Activated CD8-positive, alpha-beta memory T cell treated with anti-CD3 and anti-CD28 coated beads, Interleukin-2, amount 50 U/mL, for 24 hours (primary cell): ENCODE data around the gene MYO18B.
"Not testable (repeated sequence)": the region's sequence is repeated elsewhere in the genome, so short reads cannot be mapped to it uniquely, and the experiment has no call there.

ENCODE experiments used
- DNase-seq: peaks from one replicate; pipeline ENCODE4 v3.0.0-alpha.2; 2020; ENCODE audit errors: extremely low read depth

The MYO18B gene

DNA sequence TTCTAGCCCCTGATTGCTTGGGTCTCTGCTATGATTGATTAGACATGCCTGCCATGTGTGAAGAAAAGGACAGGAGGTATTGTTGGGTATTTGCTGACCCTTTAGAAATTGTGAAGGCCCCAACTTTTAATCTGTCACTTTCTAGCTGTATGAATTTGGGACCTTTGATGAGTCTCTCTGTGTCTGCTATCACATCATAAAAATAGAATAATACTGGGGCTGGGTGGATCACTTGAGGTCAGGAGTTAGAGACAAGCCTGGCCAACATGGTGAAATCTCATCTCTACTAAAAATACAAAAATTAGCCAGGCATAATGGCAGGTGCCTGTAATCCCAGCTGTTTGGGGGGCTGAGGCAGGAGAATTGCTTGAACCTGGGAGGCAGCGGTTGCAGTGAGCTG lies 242.9 kb downstream of the MYO18B start:
- not testable (repeated sequence) for DNase-seq

DNA sequence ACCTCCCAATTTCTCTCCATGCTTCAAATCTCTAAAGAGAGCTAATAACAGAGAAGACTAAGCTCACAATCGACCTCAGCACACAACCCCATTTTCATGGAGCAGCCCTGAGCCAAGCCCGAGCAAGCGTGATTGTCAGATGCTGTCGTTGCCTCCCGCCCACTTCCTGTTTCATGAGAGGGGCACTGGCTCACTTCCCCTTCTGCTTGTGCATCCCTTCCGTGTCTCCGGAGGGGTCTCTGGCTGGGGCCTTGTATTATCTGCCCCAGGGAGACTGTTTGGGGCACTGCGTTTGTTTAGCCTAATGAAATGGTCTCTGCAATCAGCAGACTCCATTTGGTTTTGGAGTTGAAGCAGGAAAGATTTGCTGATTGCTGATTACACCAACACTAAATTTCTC lies 246.0 kb downstream of the MYO18B start:
- no peak for DNase-seq

DNA sequence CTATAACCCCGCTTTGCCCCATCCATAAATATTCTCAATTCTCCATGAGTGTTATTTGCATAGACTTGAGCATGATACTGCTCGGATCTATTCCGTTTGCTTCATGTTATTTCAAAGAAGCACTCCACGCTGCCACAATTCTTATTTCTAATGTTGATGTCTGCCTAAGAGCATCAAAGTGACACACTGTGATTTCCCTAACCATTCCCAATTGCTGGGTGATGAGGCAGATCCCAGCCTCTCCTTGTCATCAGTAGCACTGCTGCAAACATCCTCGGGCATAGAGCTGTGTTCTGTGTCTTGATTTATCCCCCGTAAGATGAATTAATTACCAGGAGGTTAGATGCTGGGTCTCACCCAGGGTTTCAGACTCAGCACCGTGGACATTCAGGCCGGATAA lies 249.0 kb downstream of the MYO18B start:
- no peak for DNase-seq

DNA sequence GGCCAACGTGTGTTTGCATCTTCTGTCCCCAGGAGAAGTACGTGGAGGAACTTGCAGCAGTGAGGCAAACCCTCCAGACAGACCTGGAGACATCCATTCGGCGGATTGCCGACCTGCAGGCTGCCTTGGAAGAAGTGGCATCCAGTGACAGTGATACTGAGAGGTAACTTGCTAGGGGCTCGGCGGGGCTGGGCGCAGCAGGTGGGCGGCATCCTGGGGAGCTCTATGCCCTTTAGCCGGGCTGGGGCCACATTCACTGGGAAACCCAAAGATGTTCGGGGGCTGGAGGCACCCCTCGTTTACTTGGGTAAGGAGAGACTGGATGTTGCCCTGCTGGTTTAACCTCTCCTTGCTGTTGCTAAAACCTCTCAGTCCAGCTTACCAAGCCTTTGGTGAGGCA lies 250.3 kb downstream of the MYO18B start:
- no peak for DNase-seq

DNA sequence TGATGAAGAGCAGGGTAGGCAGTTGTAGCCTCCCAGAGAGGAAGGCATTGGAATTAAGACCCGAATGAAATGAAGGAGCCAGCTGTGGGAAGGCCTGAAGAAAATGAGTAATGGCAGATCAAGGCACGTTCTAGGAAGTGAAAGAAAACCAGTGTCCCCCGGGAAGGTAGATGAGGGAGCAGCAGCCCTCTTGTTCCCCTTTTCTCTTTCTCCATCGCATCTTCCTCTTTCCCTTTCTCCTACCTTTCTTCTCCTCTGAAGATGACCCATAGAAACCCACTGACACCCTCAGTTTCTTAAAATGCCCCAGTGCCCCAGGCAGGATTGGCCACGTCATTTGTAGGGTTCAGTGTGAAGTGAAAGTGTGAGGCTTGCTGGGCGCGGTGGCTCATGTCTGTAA lies 254.7 kb downstream of the MYO18B start:
- DNase-seq = no peak

DNA sequence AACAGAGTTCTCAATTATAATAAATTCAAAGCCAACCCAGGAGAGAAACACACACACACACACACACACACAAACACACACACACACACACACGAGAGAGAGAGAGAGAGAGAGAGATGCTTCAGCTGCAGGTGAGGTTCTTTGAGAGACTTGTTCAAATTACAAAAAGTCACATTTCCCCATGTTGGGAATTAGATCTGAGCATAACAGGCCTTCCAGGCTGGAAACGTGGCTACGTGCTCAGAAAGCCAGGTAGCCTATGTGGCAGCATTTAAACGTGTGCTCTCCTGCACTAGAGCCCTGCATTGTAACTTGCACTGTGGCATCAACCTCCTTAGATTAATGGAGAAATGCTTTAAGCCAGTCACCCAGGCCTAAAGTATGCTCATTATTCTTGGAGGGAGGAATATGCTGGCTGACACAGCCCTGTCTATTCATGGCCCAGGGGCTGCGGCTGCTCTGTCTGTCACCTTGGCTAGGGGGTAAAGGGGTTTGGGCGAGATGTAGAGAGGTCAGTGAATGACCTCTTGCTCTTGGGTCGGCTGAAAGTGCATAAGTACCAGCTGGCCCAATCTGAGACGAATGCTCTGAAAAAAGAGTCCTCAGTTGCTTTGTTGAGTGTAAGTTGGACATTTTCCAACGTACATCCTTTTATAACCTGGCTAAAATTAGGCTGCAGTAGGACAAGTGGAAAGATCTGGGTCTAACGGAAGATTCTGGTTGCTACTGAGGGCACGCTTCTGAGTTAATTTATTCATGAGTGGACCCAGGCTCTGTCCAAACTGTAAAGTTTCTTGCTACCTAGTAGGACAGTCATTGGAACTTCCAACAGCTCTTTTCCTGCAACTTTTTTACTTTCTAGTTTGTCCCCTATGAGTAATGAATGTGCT lies 256.1 kb downstream of the MYO18B start:
- DNase-seq = no peak

DNA sequence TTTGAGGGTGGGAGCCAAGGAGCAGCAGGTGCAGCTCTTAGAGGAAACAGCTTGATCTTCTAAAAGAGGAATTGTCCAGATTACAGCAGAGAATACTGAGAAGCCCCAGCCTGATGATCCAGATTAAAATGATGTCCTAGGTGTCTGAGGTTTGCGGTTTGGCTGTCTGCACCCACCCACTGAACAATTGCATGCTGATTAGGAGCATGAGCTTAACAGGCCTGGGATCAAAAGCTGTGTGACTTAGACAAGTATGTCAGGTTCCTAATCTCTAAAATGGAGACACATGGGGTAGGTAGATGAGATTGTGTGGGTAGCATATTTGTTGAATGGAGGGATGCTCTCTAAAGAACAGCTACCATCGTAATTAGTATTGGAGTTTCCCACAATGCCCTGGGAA lies 260.5 kb downstream of the MYO18B start:
- DNase-seq = no peak

DNA sequence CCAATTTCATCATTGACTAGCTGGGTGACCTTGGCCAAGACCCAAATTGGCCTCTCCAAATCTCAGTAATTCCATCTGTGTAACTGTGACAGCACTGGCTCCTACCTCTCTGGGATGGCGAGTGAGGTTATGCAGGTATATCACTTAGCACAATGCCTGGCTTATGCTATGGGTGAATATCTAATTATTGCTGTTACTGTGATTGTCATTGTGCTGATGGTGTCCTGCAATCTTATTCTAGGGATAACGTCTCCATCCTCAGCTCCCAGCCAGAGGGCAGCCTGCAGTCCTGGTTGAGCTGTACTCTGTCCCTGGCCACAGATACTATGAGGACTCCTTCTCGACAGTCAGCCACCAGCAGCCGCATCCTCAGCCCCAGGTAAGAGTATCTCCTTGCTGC lies 262.5 kb downstream of the MYO18B start:
- DNase-seq = no peak

DNA sequence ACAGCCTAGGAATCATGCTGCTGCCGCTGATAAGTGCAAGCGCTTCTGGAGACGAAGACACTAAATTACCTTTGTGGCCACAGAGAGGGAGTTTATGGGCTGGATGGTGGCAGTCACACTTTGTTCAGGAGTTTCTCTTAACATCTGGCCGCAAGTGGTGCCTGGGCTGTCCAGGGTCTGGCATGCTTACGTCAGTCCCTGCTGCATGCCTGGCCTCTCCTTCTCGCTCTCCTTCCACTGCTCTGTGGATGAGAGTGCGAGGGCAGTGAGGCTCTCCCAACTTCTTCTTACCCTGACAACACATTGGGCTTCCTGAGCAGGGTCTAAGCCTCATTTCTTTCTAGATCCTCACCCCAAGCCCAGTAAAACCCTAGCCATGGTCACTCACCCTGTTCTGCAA lies 266.6 kb downstream of the MYO18B start:
- DNase-seq = no peak

DNA sequence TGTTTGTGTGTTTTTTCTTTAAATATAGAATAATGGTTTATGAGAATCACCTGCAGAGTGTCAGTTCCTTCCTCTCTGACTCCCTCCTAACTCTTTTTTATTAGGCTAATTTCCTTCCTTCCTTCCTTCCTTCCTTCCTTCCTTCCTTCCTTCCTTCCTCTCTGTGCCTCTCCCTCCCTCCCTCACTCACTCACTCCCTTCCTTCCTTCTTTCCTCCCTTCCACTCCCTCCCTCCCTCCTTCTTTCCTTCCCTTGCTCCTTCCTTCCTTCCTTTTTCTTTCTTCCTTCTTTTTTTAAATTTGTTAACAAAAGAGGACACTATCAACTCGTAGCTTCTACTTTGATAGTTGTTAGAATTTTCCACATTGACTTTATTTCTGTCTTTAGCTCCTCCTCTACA lies 274.9 kb downstream of the MYO18B start:
- DNase-seq = no peak

DNA sequence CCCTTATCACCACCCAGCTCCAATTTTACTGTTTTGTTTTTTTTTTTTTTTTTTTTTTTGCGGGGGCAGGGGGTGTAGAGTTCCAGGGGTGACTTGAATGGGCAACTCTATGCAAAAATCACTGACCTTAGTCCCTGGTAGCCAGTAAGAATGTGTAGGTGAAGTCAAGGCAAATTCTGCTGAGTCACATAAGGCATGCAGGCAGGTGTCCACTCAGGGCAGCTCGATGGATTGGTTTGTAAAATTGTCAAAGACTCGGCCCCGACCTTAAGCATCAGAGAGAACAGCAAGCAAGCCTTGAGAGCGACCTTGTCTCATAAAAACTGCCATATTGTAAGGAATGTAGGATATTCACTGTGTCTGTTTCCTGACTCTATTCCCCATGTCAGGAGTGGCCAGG lies 275.9 kb downstream of the MYO18B start:
- no peak for DNase-seq

DNA sequence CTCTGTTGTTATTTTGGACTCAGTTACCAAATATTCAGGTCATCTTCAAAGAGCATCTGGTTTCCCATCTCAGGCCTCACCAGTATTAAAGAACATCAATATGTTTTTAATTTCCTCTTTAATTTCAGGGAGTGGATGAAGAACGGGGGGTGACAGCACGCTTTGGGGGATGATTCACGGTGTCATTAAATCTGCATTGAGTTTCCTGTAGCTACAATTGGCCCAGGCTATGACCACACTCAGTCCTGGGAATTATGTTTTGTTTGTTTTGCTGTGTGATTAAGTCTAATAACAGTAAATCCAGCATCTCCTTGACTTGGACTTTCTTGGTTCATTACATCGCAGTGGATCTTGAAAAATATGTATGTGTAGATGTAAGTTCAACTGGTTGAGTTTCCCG lies 277.6 kb downstream of the MYO18B start:
- DNase-seq = no peak

DNA sequence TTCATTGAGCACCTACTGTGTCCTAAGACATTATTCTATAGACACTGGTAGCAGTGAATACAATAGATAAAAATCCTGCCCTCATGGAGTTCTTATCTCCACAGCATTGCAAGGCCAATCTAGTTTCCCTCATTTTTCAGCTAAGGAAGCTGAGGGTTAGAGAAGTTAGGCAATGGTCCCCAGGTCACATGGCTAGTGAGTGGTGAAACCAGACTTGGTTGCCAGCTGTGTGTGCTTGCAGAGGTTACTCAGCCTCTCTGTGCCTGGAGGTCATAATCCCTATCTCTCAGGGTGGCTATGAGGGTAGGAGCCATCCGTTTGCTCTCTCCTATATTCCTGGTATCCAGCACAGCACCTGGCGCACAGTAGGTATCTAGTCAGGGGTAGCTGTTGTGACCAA lies 279.5 kb downstream of the MYO18B start:
- no peak for DNase-seq

DNA sequence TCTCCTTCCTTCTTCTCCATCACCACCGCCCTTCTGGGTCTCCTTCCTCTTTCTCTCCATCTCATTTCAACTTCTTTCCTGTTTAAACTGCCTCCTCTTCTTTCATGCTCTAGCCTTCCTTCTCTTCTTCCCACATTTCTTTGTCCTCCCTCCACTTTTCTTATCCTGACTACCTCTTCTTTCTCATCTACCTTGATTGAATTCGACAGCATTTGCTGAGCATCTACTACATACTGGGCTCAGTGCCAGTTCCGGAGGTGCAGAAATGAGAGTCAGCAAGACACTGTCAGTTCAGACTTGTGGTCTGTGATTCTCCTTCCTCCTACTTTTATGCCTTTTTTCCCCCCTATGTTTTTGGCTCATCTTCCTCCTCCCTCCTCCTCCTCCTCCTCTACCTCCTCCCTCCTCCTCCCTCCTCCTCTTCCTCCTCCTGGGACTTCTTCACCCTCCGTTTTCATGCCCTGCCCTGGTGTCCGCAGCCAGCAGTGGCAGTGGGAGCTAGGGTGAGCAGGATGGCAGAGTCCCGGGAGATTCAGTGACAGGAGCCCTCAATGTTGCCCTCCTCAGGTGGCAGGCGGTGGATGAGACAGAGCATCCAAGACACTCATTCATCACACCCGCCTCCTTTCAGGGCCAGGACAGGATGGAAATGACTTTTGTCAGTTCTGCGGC lies 281.3 kb downstream of the MYO18B start:
- no peak for DNase-seq

DNA sequence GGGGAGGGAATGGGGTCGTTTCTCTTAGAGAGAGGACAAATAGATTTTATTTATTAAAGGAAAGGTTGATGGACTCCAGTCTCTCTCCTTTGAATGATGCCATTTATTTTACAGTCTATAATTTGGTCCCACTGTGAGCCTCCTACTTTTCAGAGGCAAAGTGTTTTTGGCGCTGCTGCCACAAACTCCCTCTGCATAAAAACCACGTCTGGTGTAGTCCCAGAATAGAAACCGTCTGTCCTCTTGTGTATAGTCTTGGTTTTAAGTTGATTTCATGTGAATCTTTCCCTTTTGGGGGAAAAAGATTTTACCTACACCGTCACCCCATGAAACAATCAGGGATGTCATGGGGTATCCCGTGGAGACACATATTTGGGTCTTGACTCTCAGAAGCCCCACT lies 283.6 kb downstream of the MYO18B start:
- no peak for DNase-seq

DNA sequence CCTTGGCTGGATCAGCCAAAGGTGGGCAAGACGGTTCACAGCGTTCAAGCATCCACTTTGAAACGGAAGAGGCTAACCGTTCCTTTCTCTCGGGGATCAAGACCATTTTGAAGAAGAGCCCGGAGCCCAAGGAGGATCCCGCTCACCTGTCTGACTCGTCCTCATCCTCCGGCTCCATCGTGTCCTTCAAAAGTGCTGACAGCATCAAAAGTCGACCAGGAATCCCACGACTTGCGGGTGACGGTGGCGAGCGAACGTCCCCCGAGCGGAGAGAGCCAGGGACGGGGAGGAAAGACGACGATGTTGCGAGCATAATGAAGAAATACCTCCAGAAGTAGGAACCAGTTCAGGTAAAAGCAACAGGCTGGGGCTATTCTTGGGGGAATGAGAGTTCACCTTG lies 285.4 kb downstream of the MYO18B start:
- DNase-seq = no peak

DNA sequence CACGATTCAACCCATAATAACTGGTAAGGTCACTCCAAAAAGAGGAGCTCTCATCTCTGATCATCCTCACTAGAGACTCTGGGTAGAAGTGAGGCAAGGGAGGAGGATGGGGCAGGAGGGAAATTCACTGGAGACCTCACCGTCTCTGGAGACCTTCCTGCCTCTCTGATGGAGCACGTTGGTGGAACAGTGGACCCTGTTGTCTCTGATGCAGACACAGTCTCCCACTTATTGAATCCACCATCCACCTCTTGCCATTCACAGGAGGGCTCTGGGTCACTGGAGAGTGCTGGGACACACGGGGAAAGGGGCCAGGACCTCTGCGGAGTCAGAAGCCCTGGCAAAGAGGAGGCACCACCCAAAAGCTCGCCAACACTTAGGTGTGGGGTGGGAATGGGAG lies 289.7 kb downstream of the MYO18B start:
- DNase-seq = no peak

DNA sequence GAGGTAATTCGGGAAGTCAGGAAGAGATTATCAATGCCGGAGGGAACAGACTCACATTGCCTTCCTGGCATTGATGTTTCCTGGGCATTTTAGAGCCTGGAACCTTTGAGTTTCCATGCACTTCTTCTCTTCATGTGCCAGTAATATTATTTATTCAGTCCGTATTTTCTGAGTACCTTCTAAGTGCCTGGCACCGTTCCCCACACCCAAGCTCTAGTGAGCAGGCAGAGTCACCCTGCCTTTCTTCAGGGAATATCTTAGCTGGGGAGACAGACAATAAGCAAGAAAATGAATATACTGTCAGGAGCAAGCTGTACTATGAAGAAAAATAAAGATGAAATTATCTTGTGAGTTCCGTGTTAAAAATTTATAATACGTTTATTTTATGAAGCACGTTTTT lies 291.1 kb downstream of the MYO18B start:
- DNase-seq = no peak

DNA sequence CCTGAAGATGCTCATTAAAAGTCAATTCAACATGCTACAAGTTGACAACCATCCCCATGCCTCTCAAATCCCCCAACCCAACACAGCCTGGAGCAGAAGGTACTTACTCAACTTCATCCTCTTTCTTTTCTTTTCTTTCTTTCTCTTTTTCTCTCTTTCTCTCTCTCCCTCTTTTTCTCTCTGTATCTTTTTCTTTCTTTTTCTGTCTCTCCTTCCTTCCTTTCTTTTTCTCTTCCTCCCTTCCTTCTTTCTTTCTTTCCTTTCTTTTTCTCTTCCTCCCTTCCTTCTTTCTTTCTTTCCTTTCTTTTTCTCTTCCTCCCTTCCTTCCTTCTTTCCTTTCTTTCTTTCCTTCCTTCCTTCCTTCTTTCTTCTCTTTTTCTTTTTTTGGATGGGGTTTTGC lies 291.6 kb downstream of the MYO18B start:
- DNase-seq = no peak

DNA sequence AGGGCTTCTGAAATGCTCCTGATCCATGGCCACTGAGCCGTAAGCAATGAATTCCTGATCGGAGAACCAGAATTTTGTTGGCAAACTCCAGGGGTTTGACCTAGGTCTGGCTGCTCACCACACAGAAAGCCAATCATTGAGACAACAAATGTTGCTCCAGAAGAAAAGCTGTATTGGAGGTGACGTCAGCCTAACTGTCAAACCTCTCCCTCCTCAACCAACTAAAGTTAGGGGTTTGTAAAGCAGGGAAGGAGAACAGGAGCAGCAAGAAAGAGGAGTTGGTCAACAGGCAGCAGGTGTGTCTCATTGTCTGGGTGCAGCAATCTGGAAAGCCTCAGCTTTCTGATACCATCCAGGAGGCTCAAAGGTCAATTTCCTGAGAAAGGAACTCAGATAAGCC lies 293.5 kb downstream of the MYO18B start:
- DNase-seq = no peak

DNA sequence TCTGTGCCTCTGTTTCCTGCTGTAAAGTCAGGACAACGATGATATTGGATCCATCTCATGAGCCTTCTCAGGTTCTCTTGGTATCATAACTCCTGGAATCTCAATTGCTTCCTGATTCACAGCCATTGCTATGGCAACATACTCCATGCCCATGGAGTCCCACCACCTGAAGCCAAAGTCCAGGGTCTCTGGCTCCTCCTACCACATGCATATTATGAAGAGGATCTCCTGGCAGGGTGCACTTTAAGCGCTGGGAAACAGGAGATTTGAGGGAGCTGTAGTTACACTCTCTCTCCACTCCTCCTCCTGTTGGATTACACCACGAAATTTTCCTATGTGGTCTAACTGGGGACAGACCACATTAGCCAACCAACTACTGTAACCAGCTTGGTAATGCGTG lies 296.4 kb downstream of the MYO18B start:
- DNase-seq = no peak

DNA sequence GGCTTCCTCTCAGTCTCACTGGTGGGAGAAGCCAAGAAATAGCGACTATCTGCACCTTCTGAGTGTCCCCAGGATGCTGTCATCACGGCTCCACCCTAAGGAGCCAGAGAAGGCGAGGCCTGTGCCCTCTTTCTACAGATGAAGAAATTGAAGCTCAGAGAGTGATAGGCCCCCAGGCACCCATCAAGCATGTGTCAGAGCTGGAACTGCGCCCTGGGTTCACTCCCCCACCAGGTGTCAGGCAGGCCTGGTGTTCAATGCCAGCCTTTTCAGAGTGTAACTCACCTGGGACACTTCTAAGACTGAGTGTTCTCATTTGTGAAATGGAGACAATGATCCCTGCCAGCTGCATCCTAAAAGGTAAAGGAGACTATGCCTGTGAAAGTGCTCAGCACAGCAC lies 299.9 kb downstream of the MYO18B start:
- DNase-seq = no peak

DNA sequence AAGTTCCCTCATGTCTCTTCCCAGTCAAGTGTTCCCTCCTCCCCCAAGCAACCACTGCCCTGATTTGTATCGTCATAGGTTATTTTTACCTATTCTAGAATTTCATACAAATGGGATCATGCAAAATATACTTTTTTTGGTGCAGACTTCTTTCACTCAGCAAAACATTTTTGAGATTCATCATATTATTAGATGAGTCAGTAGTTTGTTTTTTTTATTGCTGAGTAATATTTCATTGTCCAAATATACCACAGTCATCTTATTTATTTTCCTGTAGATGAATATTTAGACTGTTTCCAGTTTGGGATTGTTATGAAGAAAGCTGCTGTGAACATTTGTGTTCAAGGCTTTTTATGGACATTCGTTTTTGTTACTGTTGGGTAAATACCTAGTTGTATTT lies 301.0 kb downstream of the MYO18B start:
- no peak for DNase-seq

DNA sequence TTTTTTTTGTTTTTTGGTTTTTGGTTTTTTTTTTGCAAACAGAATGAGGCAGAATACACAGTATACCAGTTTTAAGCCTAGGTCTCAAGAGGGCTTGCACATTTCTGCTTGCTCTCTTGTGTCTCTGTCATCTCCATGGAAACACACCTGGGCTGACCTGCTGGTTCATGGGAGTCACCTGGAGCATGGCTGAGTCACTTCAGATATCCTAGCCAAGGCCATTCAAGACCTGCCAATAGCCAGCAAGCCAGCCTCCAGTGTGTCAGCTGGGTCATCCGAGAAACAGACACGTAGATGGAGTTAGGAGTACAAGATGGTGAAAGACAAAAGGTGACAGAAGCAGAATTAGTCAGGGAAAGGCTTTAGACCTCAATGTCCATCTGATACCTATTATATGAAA lies 303.1 kb downstream of the MYO18B start:
- no peak for DNase-seq
